Fibroblast of lung (primary cell): Measurements from ENCODE around the gene TUT1. TPM values are rescaled to one million over a fixed set of nuclear protein-coding genes. Genes with fewer than 3 reads are reported as not detected.

ENCODE experiments used
- DNase-seq, 2 donors: peaks; one replicate each; pipeline versions ENCODE4 v3.0.0 to v3.0.0-alpha.2; 2010; ENCODE audit warnings: low read depth in 2 of 2
- H2AFZ ChIP-seq: 2 replicates; pipeline ENCODE4 v1.5.1; 2012; ENCODE audit warnings: low read length, control low read depth, inconsistent platforms
- H3K27ac ChIP-seq: 2 replicates; pipeline ENCODE4 v1.5.1; 2011; ENCODE audit warnings: low read length, control low read depth; ENCODE audit not compliant: insufficient read depth
- H3K27me3 ChIP-seq: 2 replicates; pipeline ENCODE4 v1.5.1; 2011; ENCODE audit warnings: mild to moderate bottlenecking, low read length; ENCODE audit not compliant: control insufficient read depth, insufficient read depth
- H3K36me3 ChIP-seq: 2 replicates; pipeline ENCODE4 v1.5.1; 2011; ENCODE audit warnings: low read length; ENCODE audit not compliant: control insufficient read depth, insufficient read depth
- H3K4me1 ChIP-seq: 2 replicates; pipeline ENCODE4 v1.5.1; 2011; ENCODE audit warnings: low read length; ENCODE audit not compliant: control insufficient read depth, insufficient read depth; ENCODE audit errors: extremely low read depth
- H3K4me2 ChIP-seq: 2 replicates; pipeline ENCODE4 v1.5.1; 2011; ENCODE audit warnings: low read length, control low read depth; ENCODE audit not compliant: insufficient read depth; ENCODE audit errors: extremely low read depth
- H3K4me3 ChIP-seq, 4 experiments: fragments of 200-600 bp in 1 of 4; sonication (generic) in 1 of 4; replicated peaks in 1 of 4; 2 replicates each; pipeline ENCODE4 v1.5.1; 2011 to 2016; ENCODE audit warnings: low read length in 4 of 4, low read depth in 3 of 4, mild to moderate bottlenecking in 3 of 4, control low read depth in 2 of 4, inconsistent platforms in 1 of 4, mixed read lengths in 1 of 4; ENCODE audit not compliant: insufficient read depth in 1 of 4; ENCODE audit errors: control extremely low read depth in 1 of 4
- H3K79me2 ChIP-seq: 2 replicates; pipeline ENCODE4 v1.5.1; 2012; ENCODE audit warnings: mild to moderate bottlenecking, low read length, inconsistent platforms; ENCODE audit not compliant: control insufficient read depth, insufficient read depth
- H3K9ac ChIP-seq: 2 replicates; pipeline ENCODE4 v1.5.1; 2011; ENCODE audit warnings: mild to moderate bottlenecking, low read length, control low read depth; ENCODE audit not compliant: insufficient read depth
- H3K9me3 ChIP-seq: 2 replicates; pipeline ENCODE4 v1.5.1; 2012; ENCODE audit warnings: low read depth, low read length; ENCODE audit not compliant: control insufficient read depth, insufficient read depth
- H4K20me1 ChIP-seq: 2 replicates; pipeline ENCODE4 v1.5.1; 2011; ENCODE audit warnings: low read length; ENCODE audit not compliant: control insufficient read depth, insufficient read depth; ENCODE audit errors: extremely low read depth
- CTCF ChIP-seq, 2 donors: IDR thresholded peaks in 1 of 2; conservative IDR thresholded peaks in 1 of 2; 1 replicate in 1 of 2; 2 replicates in 1 of 2; pipeline ENCODE4 v1.5.1; 2011 to 2012; ENCODE audit warnings: low read length in 2 of 2, control low read depth in 1 of 2, inconsistent platforms in 1 of 2, low read depth in 1 of 2, mild to moderate bottlenecking in 1 of 2
- EZH2 ChIP-seq: IDR thresholded peaks from 2 replicates; pipeline ENCODE4 v1.5.1; 2012; ENCODE audit warnings: low read length, control low read depth, mild to moderate bottlenecking; ENCODE audit errors: missing control alignments
- polyA plus RNA-seq, 2 donors: library from polyadenylated mRNA; depleted of rRNA in 1 of 2; stranded (reverse) in 1 of 2; unstranded in 1 of 2; fragments of >200 nt; gene quantifications; 2 replicates each; pipeline ENCODE4 v1.2.1, GENCODE V29; 2011 to 2012; ENCODE audit warnings: missing spikeins in 1 of 2
- total RNA-seq: library from RNA; depleted of rRNA; stranded (reverse); fragments of >200 nt; gene quantifications from 2 replicates; pipeline ENCODE4 v1.2.1, GENCODE V29; 2014

TUT1 gene
- total and polyA plus RNA-seq, 2 donors (not counting 1 experiment from before 2014, with no cell fraction given) = 5.5 to 7.8 TPM

GRCh38 chr11:62602141-62603071, 11.1 kb upstream of the TUT1 start:
- Histone ChIP-seq H3K4me1 (peaks cover 6% of the 10 kb centered on the region), H3K4me2 (peak overlapping the region; percentile 85), H3K27me3 (no peaks in the 10 kb centered on the region), H3K36me3 (peaks cover 14% of the 10 kb centered on the region), H3K27ac (peak overlapping the region; percentile 92), H4K20me1 (no peaks in the 10 kb centered on the region), H3K9ac (peak overlapping the region; percentile 26), H2AFZ (peak overlapping the region; percentile 10), H3K9me3 (no peaks in the 10 kb centered on the region), H3K79me2 (peaks cover 36% of the 10 kb centered on the region), H3K4me3 (peak overlapping the region; percentile 36 to 77 (median 49))
- TF ChIP-seq CTCF (conservative IDR thresholded peaks at IDR 0.05 in 1 of 2, IDR thresholded peaks at IDR 0.05 in 1 of 2; ENCODE audit: low read depth in 1 of 2, low read length in 2 of 2) (no peak), EZH2 (no peak)
- DNase-seq = peak; percentile 21 to 70

- Histone ChIP-seq H3K27me3 (no peaks in the 10 kb centered on the region), H3K27ac (peak within 1 kb of the TSS; percentile 92), H3K36me3 (peaks cover 17% of the 10 kb centered on the region), H3K9ac (peak within 1 kb of the TSS; percentile 94), H2AFZ (peak within 1 kb of the TSS; percentile 32), H4K20me1 (no peaks in the 10 kb centered on the region), H3K79me2 (peaks cover 37% of the 10 kb centered on the region), H3K4me3 (peak within 1 kb of the TSS; percentile 77 to 93 (median 89)), H3K9me3 (no peaks in the 10 kb centered on the region), H3K4me1 (peaks cover 6% of the 10 kb centered on the region), H3K4me2 (peak within 1 kb of the TSS; percentile 88)
- peak; percentile 96 to 98 for DNase-seq
- TF ChIP-seq EZH2 (no peak), CTCF (conservative IDR thresholded peaks at IDR 0.05 in 1 of 2, IDR thresholded peaks at IDR 0.05 in 1 of 2; ENCODE audit: low read depth in 1 of 2, low read length in 2 of 2) (no peak)
Observed at GRCh38 chr11:62601372-62602140, 10.2 kb upstream of the TUT1 start, which contains the start of gene MTA2. Gene MTA2 (minus strand): TSS chr11:62601865. CDS start chr11:62601450, 415 bp downstream.

- H3K4me1 ChIP-seq = peaks cover 6% of the 10 kb centered on the region
- H3K36me3 ChIP-seq = peaks cover 21% of the 10 kb centered on the region
- no peaks in the 10 kb centered on the region for H3K9me3 ChIP-seq
- no peak for TF ChIP-seq CTCF (conservative IDR thresholded peaks at IDR 0.05 in 1 of 2, IDR thresholded peaks at IDR 0.05 in 1 of 2; ENCODE audit: low read depth in 1 of 2, low read length in 2 of 2)
- no peak for TF ChIP-seq EZH2
- peak overlapping the region; percentile 88 for H3K4me2 ChIP-seq
- H3K79me2 ChIP-seq = peaks cover 37% of the 10 kb centered on the region
- H4K20me1 ChIP-seq = no peaks in the 10 kb centered on the region
- H2AFZ ChIP-seq = no peak overlapping the region
- H3K27me3 ChIP-seq = no peaks in the 10 kb centered on the region
- peak overlapping the region; percentile 92 for H3K27ac ChIP-seq
- peak overlapping the region; percentile 77 to 93 (median 89) for H3K4me3 ChIP-seq
- no peak for DNase-seq
- H3K9ac ChIP-seq = peak overlapping the region; percentile 94
Observed at GRCh38 chr11:62601122-62601371, 9.7 kb upstream of the TUT1 start.
